ENCODE results near the gene PDE3B. TPM values are rescaled to one million over a fixed set of nuclear protein-coding genes. Genes with fewer than 3 reads are reported as not detected.
"Not testable (repeated sequence)": the region's sequence is repeated elsewhere in the genome, so short reads cannot be mapped to it uniquely, and the experiment has no call there.

Gene PDE3B
- total and polyA plus RNA-seq, 2 donors: 9.8 to 32.9 TPM

GRCh38 chr11:14619603-14620531, 23.7 kb upstream of the PDE3B start:
- no peaks in the 10 kb centered on the region for H3K9me3 ChIP-seq (ENCODE audit: control insufficient read depth in 2 of 2, insufficient read depth in 1 of 2, low read length in 1 of 2)
- no peaks in the 10 kb centered on the region for H3K27me3 ChIP-seq (ENCODE audit: control insufficient read depth in 2 of 2, insufficient read depth in 1 of 2, low read length in 1 of 2)
- no peak overlapping the region for H3K27ac ChIP-seq (ENCODE audit: low read depth in 1 of 2, low read length in 1 of 2)
- WGBS: 94% methylated on average over 4 of the region's 4 CpGs
- no peak overlapping the region for H3K4me3 ChIP-seq (ENCODE audit: low read length in 2 of 2)
- no peaks in the 10 kb centered on the region for H3K36me3 ChIP-seq (ENCODE audit: control insufficient read depth in 2 of 2, insufficient read depth in 2 of 2, low read length in 1 of 2)
- no peak for DNase-seq (ENCODE audit: low read depth in 6 of 9, low spot score in 9 of 9)
- no peaks in the 10 kb centered on the region for H3K4me1 ChIP-seq (ENCODE audit: control insufficient read depth in 2 of 2, insufficient read depth in 2 of 2, low read length in 2 of 2)

DNA sequence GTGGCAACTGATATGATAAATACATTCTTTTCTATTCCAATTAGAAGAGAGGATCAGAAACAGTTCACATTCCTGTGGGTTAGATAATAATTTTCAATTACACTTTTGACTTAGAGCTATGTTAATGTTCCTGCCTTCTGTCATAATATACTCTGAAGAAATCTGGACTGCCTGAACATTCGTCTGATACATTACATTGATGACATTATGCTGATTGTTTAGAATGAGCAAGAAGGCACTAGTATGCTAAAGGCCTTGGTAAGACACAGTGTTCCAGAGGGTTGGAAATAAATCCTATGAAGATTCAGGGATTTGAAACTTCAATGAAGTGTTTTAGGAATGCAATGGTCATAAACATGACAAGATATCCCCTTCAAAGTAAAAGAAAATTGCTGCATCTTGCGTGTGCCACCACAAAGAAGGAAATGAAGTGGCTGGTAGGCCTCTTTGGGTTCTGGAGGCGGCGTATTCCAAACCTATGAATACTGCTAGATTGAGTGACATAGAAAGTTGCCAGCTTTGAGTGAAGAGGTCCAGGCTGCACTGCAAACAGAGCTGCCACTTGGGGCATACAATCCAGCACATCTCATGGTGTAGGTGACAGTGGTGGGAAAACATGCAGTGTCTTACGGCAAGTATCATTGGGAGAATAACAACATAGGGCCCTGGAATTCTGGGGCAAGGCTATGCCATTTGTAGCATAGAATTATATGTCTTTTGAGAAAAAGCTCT, 21.2 kb upstream of the PDE3B start:
- 90% methylated on average over 5 of the region's 5 CpGs for WGBS
- Histone ChIP-seq H3K27ac (ENCODE audit: low read depth in 1 of 2, low read length in 1 of 2) (no peak overlapping the region), H3K36me3 (ENCODE audit: control insufficient read depth in 2 of 2, insufficient read depth in 2 of 2, low read length in 1 of 2) (no peaks in the 10 kb centered on the region), H3K9me3 (ENCODE audit: control insufficient read depth in 2 of 2, insufficient read depth in 1 of 2, low read length in 1 of 2) (no peaks in the 10 kb centered on the region), H3K4me3 (ENCODE audit: low read length in 2 of 2) (no peak overlapping the region), H3K27me3 (ENCODE audit: control insufficient read depth in 2 of 2, insufficient read depth in 1 of 2, low read length in 1 of 2) (no peaks in the 10 kb centered on the region), H3K4me1 (ENCODE audit: control insufficient read depth in 2 of 2, insufficient read depth in 2 of 2, low read length in 2 of 2) (no peaks in the 10 kb centered on the region)
- DNase-seq (ENCODE audit: low read depth in 6 of 9, low spot score in 9 of 9): no peak

DNA sequence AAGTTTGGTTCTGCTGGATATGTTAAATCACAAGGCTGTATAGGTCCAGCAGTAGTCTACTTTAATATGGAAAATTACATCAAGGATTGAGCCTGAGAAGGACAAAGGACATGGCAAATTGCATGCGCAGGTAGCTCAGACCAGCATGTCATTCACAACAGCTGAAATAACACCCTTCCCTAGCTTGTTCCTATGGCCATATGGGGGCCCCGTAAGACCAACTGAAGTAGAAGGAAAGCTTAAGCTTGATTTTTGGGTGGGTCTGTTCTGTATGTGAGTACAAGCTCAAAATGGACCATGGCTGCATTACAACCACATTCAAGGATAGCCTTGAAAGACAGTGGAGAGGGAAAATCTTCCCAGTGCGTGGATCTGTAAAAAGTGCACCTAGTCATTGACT, 20.6 kb upstream of the PDE3B start:
- WGBS: 95% methylated on average over 3 of the region's 3 CpGs
- H3K27ac ChIP-seq (ENCODE audit: low read depth in 1 of 2, low read length in 1 of 2): no peak overlapping the region
- H3K9me3 ChIP-seq (ENCODE audit: control insufficient read depth in 2 of 2, insufficient read depth in 1 of 2, low read length in 1 of 2): no peaks in the 10 kb centered on the region
- no peaks in the 10 kb centered on the region for H3K36me3 ChIP-seq (ENCODE audit: control insufficient read depth in 2 of 2, insufficient read depth in 2 of 2, low read length in 1 of 2)
- no peak for DNase-seq (ENCODE audit: low read depth in 6 of 9, low spot score in 9 of 9)
- no peaks in the 10 kb centered on the region for H3K27me3 ChIP-seq (ENCODE audit: control insufficient read depth in 2 of 2, insufficient read depth in 1 of 2, low read length in 1 of 2)
- H3K4me1 ChIP-seq (ENCODE audit: control insufficient read depth in 2 of 2, insufficient read depth in 2 of 2, low read length in 2 of 2): no peaks in the 10 kb centered on the region
- no peak overlapping the region for H3K4me3 ChIP-seq (ENCODE audit: low read length in 2 of 2)

GRCh38 chr11:14625586-14626205, 17.9 kb upstream of the PDE3B start:
- Histone ChIP-seq H3K9me3 (ENCODE audit: control insufficient read depth in 2 of 2, insufficient read depth in 1 of 2, low read length in 1 of 2) (no peaks in the 10 kb centered on the region), H3K27me3 (ENCODE audit: control insufficient read depth in 2 of 2, insufficient read depth in 1 of 2, low read length in 1 of 2) (no peaks in the 10 kb centered on the region), H3K27ac (ENCODE audit: low read depth in 1 of 2, low read length in 1 of 2) (peak overlapping the region in 1 of 2 donors; percentile 60), H3K4me1 (ENCODE audit: control insufficient read depth in 2 of 2, insufficient read depth in 2 of 2, low read length in 2 of 2) (no peaks in the 10 kb centered on the region), H3K4me3 (ENCODE audit: low read length in 2 of 2) (no peak overlapping the region), H3K36me3 (ENCODE audit: control insufficient read depth in 2 of 2, insufficient read depth in 2 of 2, low read length in 1 of 2) (no peaks in the 10 kb centered on the region)
- 53% methylated on average over 3 of the region's 3 CpGs for WGBS
- DNase-seq (ENCODE audit: low read depth in 6 of 9, low spot score in 9 of 9): no peak

GRCh38 chr11:14626650-14627049, 17.0 kb upstream of the PDE3B start:
- 94% methylated on average over 3 of the region's 3 CpGs for WGBS
- Histone ChIP-seq H3K9me3 (ENCODE audit: control insufficient read depth in 2 of 2, insufficient read depth in 1 of 2, low read length in 1 of 2) (no peaks in the 10 kb centered on the region), H3K27ac (ENCODE audit: low read depth in 1 of 2, low read length in 1 of 2) (no peak overlapping the region), H3K36me3 (ENCODE audit: control insufficient read depth in 2 of 2, insufficient read depth in 2 of 2, low read length in 1 of 2) (no peaks in the 10 kb centered on the region), H3K4me3 (ENCODE audit: low read length in 2 of 2) (no peak overlapping the region), H3K4me1 (ENCODE audit: control insufficient read depth in 2 of 2, insufficient read depth in 2 of 2, low read length in 2 of 2) (no peaks in the 10 kb centered on the region), H3K27me3 (ENCODE audit: control insufficient read depth in 2 of 2, insufficient read depth in 1 of 2, low read length in 1 of 2) (no peaks in the 10 kb centered on the region)
- DNase-seq (ENCODE audit: low read depth in 6 of 9, low spot score in 9 of 9): no peak

DNA sequence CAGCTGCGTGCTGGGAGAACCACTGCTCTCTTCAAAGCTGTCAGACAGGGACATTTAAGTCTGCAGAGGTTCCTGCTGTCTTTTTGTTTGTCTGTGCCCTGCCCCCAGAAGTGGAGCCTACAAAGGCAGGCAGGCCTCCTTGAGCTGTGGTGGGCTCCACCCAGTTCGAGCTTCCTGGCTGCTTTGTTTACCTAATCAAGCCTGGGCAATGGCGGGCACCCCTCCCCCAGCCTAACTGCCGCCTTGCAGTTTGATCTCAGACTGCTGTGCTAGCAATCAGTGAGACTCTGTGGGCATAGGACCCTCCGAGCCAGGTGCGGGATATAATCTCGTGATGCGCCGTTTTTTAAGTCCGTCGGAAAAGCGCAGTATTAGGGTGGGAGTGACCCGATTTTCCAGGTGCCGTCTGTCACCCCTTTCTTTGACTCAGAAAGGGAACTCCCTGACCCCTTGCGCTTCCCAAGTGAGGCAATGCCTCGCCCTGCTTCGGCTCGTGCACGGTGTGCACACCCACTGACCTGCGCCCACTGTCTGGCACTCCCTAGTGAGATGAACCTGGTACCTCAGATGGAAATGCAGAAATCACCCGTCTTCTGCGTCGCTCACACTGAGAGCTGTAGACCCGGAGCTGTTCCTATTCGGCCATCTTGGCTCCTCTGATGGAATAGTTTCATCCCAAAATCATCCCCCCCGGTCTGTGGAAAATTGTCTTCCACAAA, 9.9 kb upstream of the PDE3B start:
- not testable (repeated sequence) for H3K4me3 ChIP-seq (ENCODE audit: low read length in 2 of 2); DNase-seq (ENCODE audit: low read depth in 6 of 9, low spot score in 9 of 9); H3K27ac ChIP-seq (ENCODE audit: low read depth in 1 of 2, low read length in 1 of 2); H3K27me3 ChIP-seq (ENCODE audit: control insufficient read depth in 2 of 2, insufficient read depth in 1 of 2, low read length in 1 of 2); H3K9me3 ChIP-seq (ENCODE audit: control insufficient read depth in 2 of 2, insufficient read depth in 1 of 2, low read length in 1 of 2); H3K36me3 ChIP-seq (ENCODE audit: control insufficient read depth in 2 of 2, insufficient read depth in 2 of 2, low read length in 1 of 2)
- peaks cover 11% of the 10 kb centered on the region in 2 donors for H3K4me1 ChIP-seq (ENCODE audit: control insufficient read depth in 2 of 2, insufficient read depth in 2 of 2, low read length in 2 of 2)
- WGBS: 75% methylated on average over 20 of the region's 26 CpGs

DNA sequence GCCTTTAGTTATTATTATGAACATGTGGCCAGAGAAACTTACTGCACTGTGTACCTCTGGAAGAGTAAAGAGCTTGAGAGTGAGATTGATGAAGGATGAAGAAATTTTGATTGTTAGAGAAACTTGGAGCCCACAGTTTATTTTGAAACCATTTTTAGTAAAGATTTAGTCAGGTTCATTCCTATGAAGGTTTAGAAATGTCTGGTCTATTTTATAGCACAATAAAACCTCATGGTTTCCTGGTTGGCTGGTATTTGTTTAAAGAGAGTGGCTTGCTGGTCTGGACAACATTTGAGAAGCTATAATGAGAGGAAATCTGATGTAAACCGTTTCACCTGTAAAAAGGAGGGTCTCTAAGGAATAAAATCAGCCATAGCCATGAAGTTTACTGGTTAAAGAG, 8.8 kb upstream of the PDE3B start:
- Histone ChIP-seq H3K4me1 (ENCODE audit: control insufficient read depth in 2 of 2, insufficient read depth in 2 of 2, low read length in 2 of 2) (peaks cover 12% of the 10 kb centered on the region in 2 donors), H3K4me3 (ENCODE audit: low read length in 2 of 2) (no peak overlapping the region), H3K27me3 (ENCODE audit: control insufficient read depth in 2 of 2, insufficient read depth in 1 of 2, low read length in 1 of 2) (no peaks in the 10 kb centered on the region), H3K36me3 (ENCODE audit: control insufficient read depth in 2 of 2, insufficient read depth in 2 of 2, low read length in 1 of 2) (no peaks in the 10 kb centered on the region), H3K9me3 (ENCODE audit: control insufficient read depth in 2 of 2, insufficient read depth in 1 of 2, low read length in 1 of 2) (no peaks in the 10 kb centered on the region), H3K27ac (ENCODE audit: low read depth in 1 of 2, low read length in 1 of 2) (no peak overlapping the region)
- WGBS: 32% methylated on average over 1 of the region's 1 CpG
- no peak for DNase-seq (ENCODE audit: low read depth in 6 of 9, low spot score in 9 of 9)

GRCh38 chr11:14635546-14635945, 8.1 kb upstream of the PDE3B start:
- Histone ChIP-seq H3K27me3 (ENCODE audit: control insufficient read depth in 2 of 2, insufficient read depth in 1 of 2, low read length in 1 of 2) (no peaks in the 10 kb centered on the region), H3K27ac (ENCODE audit: low read depth in 1 of 2, low read length in 1 of 2) (no peak overlapping the region)
- WGBS: 52% methylated on average over 1 of the region's 1 CpG

More at GRCh38 chr11:14635546-14635945, 8.1 kb upstream of the PDE3B start:
- Histone ChIP-seq H3K4me1 (ENCODE audit: control insufficient read depth in 2 of 2, insufficient read depth in 2 of 2, low read length in 2 of 2) (peaks cover 12% of the 10 kb centered on the region in 2 donors), H3K4me3 (ENCODE audit: low read length in 2 of 2) (no peak overlapping the region), H3K9me3 (ENCODE audit: control insufficient read depth in 2 of 2, insufficient read depth in 1 of 2, low read length in 1 of 2) (no peaks in the 10 kb centered on the region), H3K36me3 (ENCODE audit: control insufficient read depth in 2 of 2, insufficient read depth in 2 of 2, low read length in 1 of 2) (no peaks in the 10 kb centered on the region)
- DNase-seq (ENCODE audit: low read depth in 6 of 9, low spot score in 9 of 9): no peak
